ENCODE data around the gene SOHLH1. TPM values are rescaled to one million over a fixed set of nuclear protein-coding genes. Genes with fewer than 3 reads are reported as not detected.

The SOHLH1 gene
- polyA plus RNA-seq, 4 donors, result not detected

- DNase-seq (ENCODE audit: low read depth in 4 of 4, low spot score in 3 of 4), result no peak
Observed at GRCh38 chr9:135705376-135705775, 6.1 kb upstream of the SOHLH1 start.

- DNase-seq (ENCODE audit: low read depth in 4 of 4, low spot score in 3 of 4), result no peak
Observed at GRCh38 chr9:135704483-135704882, 5.2 kb upstream of the SOHLH1 start.

DNA sequence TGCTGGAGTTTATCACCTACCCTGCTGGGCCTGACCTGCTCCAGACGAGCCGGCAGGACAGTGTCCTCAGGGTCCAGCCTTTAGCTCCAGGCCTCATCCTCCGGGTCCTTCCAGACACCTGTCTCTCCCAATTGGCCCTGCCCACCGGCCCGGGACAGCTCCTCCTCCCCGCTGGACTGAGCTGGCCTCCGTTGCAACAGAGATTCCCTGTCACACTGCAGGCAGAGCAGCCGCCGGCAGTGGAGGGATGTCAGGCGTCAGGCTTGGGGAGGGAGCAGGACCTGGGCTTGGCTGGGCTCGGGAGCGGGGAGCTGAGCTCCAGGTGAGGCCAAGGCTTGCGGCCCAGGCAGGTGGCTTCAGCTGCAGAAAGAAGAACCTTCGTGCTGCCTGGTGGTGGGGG lies 4.4 kb upstream of the SOHLH1 start:
- no peak for DNase-seq (ENCODE audit: low read depth in 4 of 4, low spot score in 3 of 4)

- peak; percentile 27 to 56 (median 32) for DNase-seq (ENCODE audit: low read depth in 4 of 4, low spot score in 3 of 4)
Observed at GRCh38 chr9:135701959-135702721, 2.9 kb upstream of the SOHLH1 start, which contains the start of gene KCNT1. Gene KCNT1, plus strand, starts transcription at chr9:135702185. Its CDS starts 74 bp downstream, at chr9:135702259.

DNA sequence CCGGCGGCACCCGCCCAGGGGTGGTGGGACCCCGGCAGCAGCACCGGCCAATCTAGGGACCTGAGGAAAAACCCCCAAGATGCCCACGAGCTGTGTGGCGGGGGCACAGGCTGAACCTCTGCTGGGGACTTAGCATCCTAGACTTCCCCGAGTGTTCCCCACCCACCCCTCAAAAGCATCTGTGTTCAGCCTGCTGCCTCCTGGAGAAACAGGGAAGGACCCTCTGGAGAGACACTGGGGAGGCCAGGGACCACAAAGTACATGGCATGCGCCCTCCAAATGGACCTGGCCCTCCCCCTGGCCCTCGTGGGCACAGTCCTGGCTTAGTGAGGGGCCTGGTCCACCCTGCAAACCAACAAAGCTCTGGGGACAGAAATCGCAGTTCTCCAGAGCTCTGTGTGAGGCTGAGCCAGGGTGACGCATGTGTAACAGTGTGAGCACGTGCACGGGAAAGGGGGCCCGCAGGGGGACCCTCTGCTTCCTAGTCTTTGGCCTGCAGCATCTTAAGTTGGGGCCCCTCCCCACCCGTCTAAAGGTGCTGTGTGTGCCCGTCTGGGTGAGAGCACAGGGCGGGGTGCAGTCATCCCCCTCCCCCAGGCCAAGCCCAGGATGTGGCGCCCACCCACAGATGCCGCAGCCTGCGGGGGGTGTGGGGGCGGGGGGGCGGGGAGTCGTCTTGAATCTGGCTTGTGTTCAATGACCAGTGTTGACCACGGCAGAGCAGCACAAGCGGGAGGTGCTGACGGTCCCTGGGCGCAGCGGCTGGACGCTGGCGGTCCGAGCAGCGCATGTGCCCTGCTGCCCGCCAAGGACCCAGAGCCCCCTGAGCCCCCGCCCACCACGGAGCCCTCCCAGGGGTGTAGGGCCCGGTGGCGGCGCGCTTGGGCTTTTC lies 2.0 kb upstream of the SOHLH1 start:
- no peak for DNase-seq (ENCODE audit: low read depth in 4 of 4, low spot score in 3 of 4)

DNA sequence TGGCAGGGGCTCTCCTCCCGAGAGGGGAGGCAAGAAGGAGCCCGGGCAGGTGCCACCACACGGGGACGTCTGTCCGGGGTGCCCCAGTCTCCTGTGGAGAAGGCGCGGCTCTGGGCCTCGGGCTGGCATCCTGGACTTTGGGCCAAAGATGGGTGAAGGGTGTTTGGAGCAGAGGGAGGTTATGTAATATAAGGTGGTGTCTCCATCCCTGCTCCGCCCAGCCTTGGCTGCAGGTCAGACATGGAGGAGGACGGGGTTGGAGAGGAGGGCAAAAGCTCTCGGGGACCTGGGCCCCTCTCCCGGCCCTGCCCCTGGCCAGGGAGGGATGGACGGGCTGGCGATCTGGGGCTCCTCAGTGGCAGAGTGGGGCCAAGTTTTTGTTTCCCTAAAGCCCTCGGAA lies 1.2 kb upstream of the SOHLH1 start:
- DNase-seq (ENCODE audit: low read depth in 4 of 4, low spot score in 3 of 4), result no peak

DNA sequence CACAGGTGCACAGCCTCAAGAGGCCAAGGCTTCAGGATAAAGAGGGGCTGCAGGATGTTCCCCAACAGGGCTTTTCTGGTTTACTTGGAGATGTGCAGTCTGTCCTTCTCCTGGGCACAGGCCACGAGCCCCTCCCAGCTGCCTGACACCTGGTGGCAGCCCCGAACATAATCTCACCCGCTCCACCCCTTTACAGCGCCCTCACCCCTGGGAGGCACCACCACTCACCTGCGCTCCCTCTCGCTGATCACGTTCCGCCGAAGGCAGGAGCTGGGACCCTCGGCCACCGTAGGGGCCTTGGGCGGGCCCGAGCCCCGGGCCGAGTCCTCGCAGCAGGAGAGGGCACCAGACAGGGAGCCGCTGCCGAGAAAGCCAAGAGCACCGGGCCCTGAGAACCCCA lies 514 bp downstream of the SOHLH1 start:
- no peak for DNase-seq (ENCODE audit: low read depth in 4 of 4, low spot score in 3 of 4)

DNA sequence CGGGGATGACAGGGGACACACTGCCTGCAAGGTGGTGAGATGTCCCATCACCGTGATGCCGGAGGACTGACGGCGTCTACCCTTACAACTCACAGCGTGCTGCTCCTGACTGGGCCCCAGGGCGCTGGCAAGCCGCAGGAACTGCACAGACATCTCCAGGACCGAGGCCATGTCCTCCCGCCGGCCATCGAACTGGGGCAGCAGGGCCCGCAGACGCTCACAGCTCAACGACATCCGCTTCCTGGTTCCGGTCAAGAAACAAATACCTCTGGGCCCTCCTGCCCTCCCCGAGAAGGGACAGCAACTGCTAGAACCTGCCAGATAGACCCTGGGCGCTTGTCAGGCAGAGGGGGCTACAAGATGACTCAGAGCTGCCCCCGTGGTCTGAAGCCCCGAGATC lies 1.0 kb downstream of the SOHLH1 start:
- no peak for DNase-seq (ENCODE audit: low read depth in 4 of 4, low spot score in 3 of 4)

DNA sequence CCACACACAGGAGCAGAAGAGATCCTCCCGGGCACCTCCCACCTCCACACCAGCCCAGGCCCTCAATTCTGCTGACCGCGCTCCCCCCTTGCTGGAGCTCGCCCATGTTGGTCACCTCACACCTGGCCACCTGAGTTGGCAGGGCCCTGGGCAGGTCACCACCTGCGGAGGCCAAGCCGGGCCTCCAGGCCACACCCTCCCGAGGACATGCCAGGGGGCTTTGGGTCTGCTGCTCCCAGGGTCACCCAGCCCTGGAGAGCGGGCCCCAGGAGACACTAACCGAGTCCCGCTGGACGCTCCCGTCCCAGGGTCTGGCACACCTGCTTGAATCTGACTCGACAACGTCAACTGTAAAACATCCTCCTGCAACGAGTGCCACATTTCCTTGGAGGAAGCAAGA lies 2.1 kb downstream of the SOHLH1 start:
- no peak for DNase-seq (ENCODE audit: low read depth in 4 of 4, low spot score in 3 of 4)

DNA sequence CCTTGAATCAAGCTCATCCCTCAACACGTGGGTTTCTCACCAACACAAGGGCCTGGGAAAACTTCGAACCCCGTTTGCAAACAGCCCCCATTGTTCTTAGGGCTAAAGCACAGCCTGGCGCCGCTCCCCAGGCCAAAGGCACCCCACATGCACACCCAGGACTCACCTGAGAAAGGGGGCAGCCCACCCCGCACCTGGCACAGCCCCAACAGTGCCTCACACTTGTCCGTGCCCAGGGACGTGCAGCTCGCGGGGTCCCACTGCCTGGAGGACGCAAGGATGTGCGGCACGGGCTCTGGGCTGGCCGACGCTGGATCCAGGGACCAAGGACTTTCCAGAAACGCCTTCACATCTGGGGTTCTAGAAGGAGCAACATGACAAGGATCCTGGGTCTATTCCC lies 2.8 kb downstream of the SOHLH1 start:
- no peak for DNase-seq (ENCODE audit: low read depth in 4 of 4, low spot score in 3 of 4)

GRCh38 chr9:135695642-135696041 lies 3.6 kb downstream of the SOHLH1 start:
- DNase-seq (ENCODE audit: low read depth in 4 of 4, low spot score in 3 of 4), result no peak

DNA sequence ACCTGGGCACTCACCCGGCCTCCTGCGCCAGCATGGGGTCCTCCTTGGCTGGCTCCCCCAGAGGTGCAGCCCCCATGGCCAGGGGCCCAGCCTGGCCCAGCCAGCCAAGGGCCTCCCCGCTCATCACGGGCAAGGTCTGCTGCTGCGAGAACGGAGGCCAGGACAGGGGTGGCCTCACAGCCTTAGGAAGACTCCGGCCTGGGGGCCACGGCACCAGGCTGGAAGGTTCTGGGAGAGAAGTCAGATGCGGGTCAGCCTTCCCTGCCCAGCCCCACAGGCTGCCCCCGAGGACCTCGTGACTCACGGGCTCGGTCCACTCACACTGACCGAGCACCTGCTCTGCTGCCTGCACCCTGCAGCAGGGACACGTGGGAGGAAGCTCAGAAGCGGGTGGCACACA lies 4.2 kb downstream of the SOHLH1 start:
- no peak for DNase-seq (ENCODE audit: low read depth in 4 of 4, low spot score in 3 of 4)

GRCh38 chr9:135694414-135694813 lies 4.9 kb downstream of the SOHLH1 start:
- no peak for DNase-seq (ENCODE audit: low read depth in 4 of 4, low spot score in 3 of 4)

DNA sequence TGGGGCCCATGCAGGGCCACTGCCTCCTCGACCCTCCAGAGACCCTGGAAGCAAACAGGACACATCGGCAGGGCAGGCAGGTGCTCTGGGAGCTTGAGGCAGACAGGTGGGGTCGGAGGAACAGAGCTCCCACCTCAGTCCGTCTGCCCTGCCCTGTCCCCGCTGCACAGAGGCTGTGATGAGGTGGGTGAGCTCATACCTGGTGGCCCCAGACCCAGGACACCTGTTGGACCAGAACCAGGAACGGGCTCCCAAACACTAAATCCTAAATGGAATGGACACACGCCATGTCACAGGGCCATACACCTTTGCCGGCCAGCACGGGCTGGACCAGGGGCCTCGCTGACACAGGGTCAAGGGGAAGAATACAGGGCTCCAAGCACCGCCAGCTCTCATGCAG lies 5.5 kb downstream of the SOHLH1 start:
- DNase-seq (ENCODE audit: low read depth in 4 of 4, low spot score in 3 of 4), result no peak

GRCh38 chr9:135693265-135693664 lies 6.0 kb downstream of the SOHLH1 start:
- DNase-seq (ENCODE audit: low read depth in 4 of 4, low spot score in 3 of 4), result no peak

GRCh38 chr9:135692410-135692809 lies 6.9 kb downstream of the SOHLH1 start:
- DNase-seq (ENCODE audit: low read depth in 4 of 4, low spot score in 3 of 4), result no peak

GRCh38 chr9:135690836-135691570 lies 8.3 kb downstream of the SOHLH1 start:
- no peak for DNase-seq (ENCODE audit: low read depth in 4 of 4, low spot score in 3 of 4)

- DNase-seq (ENCODE audit: low read depth in 4 of 4, low spot score in 3 of 4), result no peak
Observed at GRCh38 chr9:135689011-135689410, 10.3 kb downstream of the SOHLH1 start.

DNA sequence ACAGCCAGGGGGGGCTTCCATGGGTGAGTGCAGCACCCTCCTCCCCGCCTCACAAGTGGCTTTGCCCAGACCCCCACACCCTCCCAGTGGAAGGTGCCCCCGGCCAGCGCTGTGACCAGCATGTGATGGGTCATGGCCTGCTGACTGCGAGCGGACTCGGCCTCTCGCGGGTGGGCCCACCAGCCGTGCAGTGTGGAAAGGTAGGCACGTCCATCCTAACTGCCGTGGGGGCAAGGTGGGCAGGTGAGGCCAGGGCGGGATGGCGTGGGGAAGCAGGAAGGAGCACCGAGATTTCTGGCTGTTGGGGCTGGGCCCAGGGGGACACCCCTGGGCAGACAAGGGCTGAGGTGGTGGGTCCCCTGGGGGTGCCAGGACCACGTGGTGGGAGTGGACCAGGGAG lies 12.1 kb downstream of the SOHLH1 start:
- no peak for DNase-seq (ENCODE audit: low read depth in 4 of 4, low spot score in 3 of 4)

DNA sequence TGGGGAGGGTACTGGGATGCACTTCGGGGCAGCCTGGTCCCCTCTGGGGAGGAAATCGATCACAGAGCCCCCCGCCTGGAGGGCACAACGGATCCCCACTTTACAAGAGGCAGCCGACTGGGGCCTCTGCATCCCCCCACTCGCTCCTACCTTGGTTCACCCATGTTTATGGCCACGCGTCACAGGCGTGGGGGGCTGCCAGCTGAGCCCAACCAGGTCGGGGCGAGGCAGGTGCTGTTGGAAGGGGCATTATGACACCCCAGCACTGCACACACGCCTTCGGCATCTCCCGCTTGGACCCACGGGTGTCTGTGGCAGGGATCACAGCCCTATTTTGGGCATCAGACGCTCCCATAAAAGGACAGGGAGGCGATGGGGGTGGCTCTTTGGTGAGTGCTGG lies 14.6 kb downstream of the SOHLH1 start:
- DNase-seq (ENCODE audit: low read depth in 4 of 4, low spot score in 3 of 4), result no peak

GRCh38 chr9:135683401-135684034 lies 15.8 kb downstream of the SOHLH1 start:
- DNase-seq (ENCODE audit: low read depth in 4 of 4, low spot score in 3 of 4), result no peak
